Caki2 (cell line): ENCODE results near the gene RELA. TPM values are rescaled to one million over a fixed set of nuclear protein-coding genes. Genes with fewer than 3 reads are reported as not detected.
"Not testable (repeated sequence)": the region's sequence is repeated elsewhere in the genome, so short reads cannot be mapped to it uniquely, and the experiment has no call there.

Experiments
- DNase-seq: peaks from one replicate; pipeline ENCODE4 v3.0.0-alpha.2; 2015; ENCODE audit warnings: low read depth
- in situ Hi-C: cut with HindIII; loops from 2 replicates; pipeline ENCODE4 v1.10.0; 2016; ENCODE audit warnings: low sequenced_read_pairs, low pct_unique_long_range_greater_than_20kb, mixed read lengths
- total RNA-seq: library from RNA; depleted of rRNA; stranded (reverse); fragments of >200 nt; shearing (Covaris generic); gene quantifications from 2 replicates; pipeline ENCODE4 v1.2.3, GENCODE V29; 2014; ENCODE audit warnings: low replicate concordance

Gene RELA
- total RNA-seq, 1 experiment from 2014 or later, result 49.7 TPM

GRCh38 chr11:65651589-65652510 is 10.9 kb downstream of the RELA start:
- in situ Hi-C loops, result no loop called here
- DNase-seq, result peak; percentile 19

- in situ Hi-C loops, result no loop called here
- no peak for DNase-seq
Observed at GRCh38 chr11:65651339-65651588, 11.5 kb downstream of the RELA start.

- no peak for DNase-seq
- in situ Hi-C loops, result no loop called here
Observed at GRCh38 chr11:65650547-65651338, 12.0 kb downstream of the RELA start.

GRCh38 chr11:65649656-65650546 is 12.8 kb downstream of the RELA start:
- in situ Hi-C loops, result no loop called here
- DNase-seq, result no peak

GRCh38 chr11:65648997-65649493 is 13.7 kb downstream of the RELA start:
- DNase-seq, result no peak
- in situ Hi-C loops, result no loop called here

- in situ Hi-C loops, result no loop called here
- peak; percentile 63 for DNase-seq
Observed at GRCh38 chr11:65646958-65647701, 15.6 kb downstream of the RELA start.

- DNase-seq, result no peak
- in situ Hi-C loops, result no loop called here
Observed at GRCh38 chr11:65646288-65646957, 16.3 kb downstream of the RELA start.

GRCh38 chr11:65645710-65646109 is 17.0 kb downstream of the RELA start:
- DNase-seq, result no peak
- in situ Hi-C loops, result no loop called here

- DNase-seq, result no peak
- in situ Hi-C loops, result no loop called here
Observed at GRCh38 chr11:65644837-65645236, 17.9 kb downstream of the RELA start.

GRCh38 chr11:65643971-65644370 is 18.7 kb downstream of the RELA start:
- DNase-seq, result peak; percentile 63

GRCh38 chr11:65642014-65642671 is 20.6 kb downstream of the RELA start:
- DNase-seq, result no peak
- in situ Hi-C loops, result no loop called here

More at GRCh38 chr11:65643971-65644370, 18.7 kb downstream of the RELA start:
- in situ Hi-C loops, result no loop called here

- no peak for DNase-seq
- in situ Hi-C loops, result no loop called here
Observed at GRCh38 chr11:65641297-65642013, 21.3 kb downstream of the RELA start.

GRCh38 chr11:65640483-65641296 is 22.0 kb downstream of the RELA start:
- in situ Hi-C loops, result no loop called here

GRCh38 chr11:65639623-65640482 is 22.9 kb downstream of the RELA start:
- in situ Hi-C loops, result no loop called here
- DNase-seq, result no peak

More at GRCh38 chr11:65640483-65641296, 22.0 kb downstream of the RELA start:
- DNase-seq, result no peak

- in situ Hi-C loops, DNase-seq: not testable (repeated sequence)
Observed at GRCh38 chr11:65639228-65639597, 23.5 kb downstream of the RELA start.
